ENCODE results near the gene DIAPH3. TPM values are rescaled to one million over a fixed set of nuclear protein-coding genes. Genes with fewer than 3 reads are reported as not detected.

DIAPH3 gene
- total and polyA plus RNA-seq, 2 of the 4 experiments (the other 2 are of a cell fraction) = 8.9 to 9.3 TPM

- 0 out of 2 replicates have a peak, but pooled peaks cover 2% of the 10 kb centered on the region for H3K9me1 ChIP-seq (ENCODE audit: insufficient read depth, low read length)
- no peaks in the 10 kb centered on the region for H3K36me3 ChIP-seq (ENCODE audit: control insufficient read depth, insufficient read depth, low read length)
- dilution Hi-C loops (cut with HindIII; ENCODE audit: low sequenced_read_pairs, unreplicated experiment) (no loop called here), in situ Hi-C loops (cut with MboI; ENCODE audit: low sequenced_read_pairs) (no loop called here), intact Hi-C loops (cut with micrococcal nuclease) (no loop called here)
- H4K5ac ChIP-seq (ENCODE audit: low read depth, low read length) = no peak overlapping the region
- DNase-seq = peak; percentile 1
- H2BK120ac ChIP-seq (ENCODE audit: low read depth, low read length) = no peak overlapping the region
- no peak overlapping the region for H3K9ac ChIP-seq (ENCODE audit: low read depth, low read length)
- H4K91ac ChIP-seq (ENCODE audit: insufficient read depth, low read depth, low read length) = no peak overlapping the region
- no peak overlapping the region for H3K4ac ChIP-seq (ENCODE audit: low read depth, low read length)
- H3K4me2 ChIP-seq (ENCODE audit: low read depth, low read length) = no peak overlapping the region
- no peak overlapping the region for H2AK9ac ChIP-seq (replicated peaks; ENCODE audit: low read depth, low read length, poor library complexity)
- H3K18ac ChIP-seq (ENCODE audit: low read depth, low read length) = no peak overlapping the region
- H3K27me3 ChIP-seq (ENCODE audit: control insufficient read depth, insufficient read depth, low read length) = no peaks in the 10 kb centered on the region
- H2BK20ac ChIP-seq (ENCODE audit: low read depth, low read length) = no peak overlapping the region
- no peak for TF ChIP-seq USF2 (IDR thresholded peaks at IDR 0.05; ENCODE audit: low read depth, low read length)
- TF ChIP-seq ELK1 (IDR thresholded peaks at IDR 0.05; ENCODE audit: borderline replicate concordance, low read depth, low read length) = no peak
- no peak for TF ChIP-seq CTCF (conservative IDR thresholded peaks at IDR 0.05; ENCODE audit: low read depth, low read length)
- no peak for TF ChIP-seq RFX5 (IDR thresholded peaks at IDR 0.05; ENCODE audit: low read depth, low read length)
- TF ChIP-seq BHLHE40 (IDR thresholded peaks at IDR 0.05; ENCODE audit: low read depth, low read length) = no peak
- no peak for TF ChIP-seq CHD1 (IDR thresholded peaks at IDR 0.05; ENCODE audit: low read depth, low read length)
- no peak for TF ChIP-seq MXI1 (IDR thresholded peaks at IDR 0.05; ENCODE audit: borderline replicate concordance, low read depth, low read length)
- TF ChIP-seq SMC3 (IDR thresholded peaks at IDR 0.05; ENCODE audit: low read depth, low read length) = no peak
- 40% methylated on average over 1 of the region's 3 CpGs; no CpG with 5 or more reads in 1 of the 2 experiments for WGBS, 2 experiments (ENCODE audit: extremely low coverage in 2 of 2, insufficient read length in 1 of 2)
- BruUV-seq (replicated peaks) = no TSS peak
- H3K23ac ChIP-seq (ENCODE audit: low read depth, low read length) = peak overlapping the region; percentile 12; the same call in 1 of the 2 replicates
- ChIA-PET POLR2A (ENCODE audit: unreplicated experiment) (no interaction called here), CTCF (no interaction called here)
- H3K9me3 ChIP-seq (ENCODE audit: control insufficient read depth, insufficient read depth, low read length) = no peaks in the 10 kb centered on the region
- H3K79me1 ChIP-seq (ENCODE audit: low read depth in 1 of 2, low read length in 2 of 2) = peaks cover 3 to 6% of the 10 kb centered on the region in 2 experiments; a peak in 2 of 4 replicates
- H2AK5ac ChIP-seq (ENCODE audit: low read depth, low read length) = no peak overlapping the region; the same call in 1 of the 2 replicates
- H2AFZ ChIP-seq (replicated peaks; ENCODE audit: low read length, poor library complexity) = no peak overlapping the region
- H4K20me1 ChIP-seq (ENCODE audit: insufficient read depth, low read length) = no peaks in the 10 kb centered on the region
- no peak overlapping the region; the same call in 2 of the 3 replicates for H2BK15ac ChIP-seq (ENCODE audit: low read depth, low read length)
- H3K14ac ChIP-seq (replicated peaks; ENCODE audit: low read depth, low read length) = no peak overlapping the region
- no peak overlapping the region for H3K27ac ChIP-seq (ENCODE audit: insufficient read depth, low read length)
- H3K4me1 ChIP-seq (ENCODE audit: control insufficient read depth, insufficient read depth, low read length) = peaks cover 5% of the 10 kb centered on the region
- no peak overlapping the region for H4K8ac ChIP-seq (ENCODE audit: low read depth in 2 of 2, low read length in 2 of 2)
- no peak overlapping the region for H3K4me3 ChIP-seq (ENCODE audit: insufficient read depth, low read depth, low read length)
- no peak for ATAC-seq (ENCODE audit: low read depth)
- no peak overlapping the region for H3K56ac ChIP-seq (ENCODE audit: extremely low read depth, insufficient read depth, low read length)
- H2BK5ac ChIP-seq (ENCODE audit: low read depth, low read length, poor library complexity, severe bottlenecking) = peak overlapping the region; percentile 1
Observed at GRCh38 chr13:59743195-59743594, 420.5 kb downstream of the DIAPH3 start.
